GM23338 (cell line): ENCODE results near the gene DCAF12. TPM values are rescaled to one million over a fixed set of nuclear protein-coding genes. Genes with fewer than 3 reads are reported as not detected.

Experiments used
- ATAC-seq: fragments of 200-7000 bp; cut with Tn5 transposase; 3 replicates; pipeline ENCODE4 v1.9.1; 2020
- DNase-seq: peaks from one replicate; pipeline ENCODE4 v3.0.0-alpha.2; 2015; ENCODE audit warnings: low spot score
- H2AFZ ChIP-seq: fragments of 200-600 bp; sonication (generic); 2 replicates; pipeline ENCODE4 v1.8.0; 2016; ENCODE audit warnings: antibody characterized with exemption, mild to moderate bottlenecking, moderate library complexity
- H3F3A ChIP-seq: fragments of 200-600 bp; sonication (generic); replicated peaks from 2 replicates; pipeline ENCODE4 v1.8.0; 2017; ENCODE audit warnings: antibody characterized with exemption, mixed run types, low read depth
- H3K27ac ChIP-seq: fragments of 200-600 bp; sonication (generic); 2 replicates; pipeline ENCODE4 v1.6.1; 2016; ENCODE audit warnings: low read depth
- H3K27me3 ChIP-seq: fragments of 200-600 bp; sonication (generic); 2 replicates; pipeline ENCODE4 v1.8.0; 2016; ENCODE audit warnings: mild to moderate bottlenecking, mixed run types, moderate library complexity; ENCODE audit not compliant: insufficient read depth
- H3K36me3 ChIP-seq: fragments of 200-600 bp; sonication (generic); 2 replicates; pipeline ENCODE4 v1.8.0; 2016; ENCODE audit warnings: mild to moderate bottlenecking; ENCODE audit not compliant: insufficient read depth
- H3K4me1 ChIP-seq: fragments of 200-600 bp; sonication (generic); 2 replicates; pipeline ENCODE4 v1.8.0; 2016; ENCODE audit warnings: mild to moderate bottlenecking, moderate library complexity; ENCODE audit not compliant: insufficient read depth
- H3K4me2 ChIP-seq: fragments of 200-600 bp; sonication (generic); 2 replicates; pipeline ENCODE4 v1.7.1; 2017; ENCODE audit warnings: mixed run types
- H3K4me3 ChIP-seq: fragments of 200-600 bp; sonication (generic); 2 replicates; pipeline ENCODE4 v1.6.1; 2016; ENCODE audit warnings: mixed run types
- H3K79me2 ChIP-seq: fragments of 200-600 bp; sonication (generic); replicated peaks from 2 replicates; pipeline ENCODE4 v1.8.0; 2017; ENCODE audit warnings: mild to moderate bottlenecking; ENCODE audit not compliant: insufficient read depth
- H3K9me2 ChIP-seq: fragments of 200-600 bp; sonication (generic); 2 replicates; pipeline ENCODE4 v1.8.0; 2017; ENCODE audit not compliant: insufficient read depth
- H4K20me1 ChIP-seq: fragments of 200-600 bp; sonication (generic); replicated peaks from 2 replicates; pipeline ENCODE4 v1.8.0; 2017; ENCODE audit warnings: mild to moderate bottlenecking; ENCODE audit not compliant: insufficient read depth
- H3K27ac Mint-ChIP-seq: 2 replicates; pipeline ENCODE4 v1.8.0; 2020; ENCODE audit warnings: inconsistent platforms, mild to moderate bottlenecking, moderate library complexity, mixed read lengths
- H3K27me3 Mint-ChIP-seq: 3 replicates; pipeline ENCODE4 v1.8.0; 2022; ENCODE audit warnings: low read depth, mild to moderate bottlenecking, moderate library complexity, mixed read lengths, inconsistent platforms; ENCODE audit not compliant: insufficient read depth, poor library complexity
- H3K36me3 Mint-ChIP-seq: 3 replicates; pipeline ENCODE4 v1.8.0; 2021; ENCODE audit warnings: low read depth, mild to moderate bottlenecking, inconsistent platforms, moderate library complexity, mixed read lengths
- H3K4me1 Mint-ChIP-seq: 3 replicates; pipeline ENCODE4 v1.8.0; 2020; ENCODE audit warnings: mild to moderate bottlenecking, inconsistent platforms, mixed read lengths
- H3K4me3 Mint-ChIP-seq: 3 replicates; pipeline ENCODE4 v1.8.0; 2021; ENCODE audit warnings: moderate library complexity, mild to moderate bottlenecking, inconsistent platforms, mixed read lengths
- H3K9me3 Mint-ChIP-seq: 3 replicates; pipeline ENCODE4 v1.8.0; 2020; ENCODE audit warnings: moderate library complexity, mild to moderate bottlenecking, inconsistent platforms, mixed read lengths
- CREB1 ChIP-seq: fragments of 250-450 bp; sonication (Bioruptor Pico); IDR thresholded peaks from 2 replicates; pipeline ENCODE4 v1.5.0; 2020; ENCODE audit warnings: low read depth, mild to moderate bottlenecking, moderate library complexity
- CTCF ChIP-seq, 2 experiments: fragments of 200-600 bp in 1 of 2; sonication (generic) in 1 of 2; conservative IDR thresholded peaks; 2 replicates each; pipeline versions ENCODE4 v1.5.1 to v1.6.1; 2016 to 2017; ENCODE audit warnings: antibody characterized with exemption in 2 of 2, low read depth in 2 of 2, mild to moderate bottlenecking in 2 of 2, moderate library complexity in 1 of 2
- ETS1 ChIP-seq: IDR thresholded peaks from 2 replicates; pipeline ENCODE4 v1.6.1; 2016; ENCODE audit warnings: antibody characterized with exemption
- EZH2 ChIP-seq: fragments of 200-600 bp; sonication (generic); IDR thresholded peaks from one replicate; pipeline ENCODE4 v1.8.0; 2017; ENCODE audit warnings: antibody characterized with exemption, mild to moderate bottlenecking, low read depth; ENCODE audit not compliant: unreplicated experiment
- EZH2phosphoT487 ChIP-seq: fragments of 200-600 bp; sonication (generic); IDR thresholded peaks from one replicate; pipeline ENCODE4 v1.8.1; 2018; ENCODE audit warnings: antibody characterized with exemption; ENCODE audit not compliant: unreplicated experiment
- JUNB ChIP-seq: IDR thresholded peaks from one replicate; pipeline ENCODE4 v1.6.1; 2016; ENCODE audit warnings: antibody characterized with exemption; ENCODE audit not compliant: unreplicated experiment
- NANOG ChIP-seq: IDR thresholded peaks from 2 replicates; pipeline ENCODE4 v1.6.1; 2016; ENCODE audit warnings: antibody characterized with exemption, borderline replicate concordance
- POLR2AphosphoS5 ChIP-seq: IDR thresholded peaks from 2 replicates; pipeline ENCODE4 v1.6.1; 2016; ENCODE audit warnings: antibody characterized with exemption, low read depth
- REST ChIP-seq: IDR thresholded peaks from one replicate; pipeline ENCODE4 v1.6.1; 2018; ENCODE audit warnings: antibody characterized with exemption; ENCODE audit not compliant: unreplicated experiment
- STAT1 ChIP-seq: IDR thresholded peaks from one replicate; pipeline ENCODE4 v1.6.1; 2016; ENCODE audit warnings: antibody characterized with exemption; ENCODE audit not compliant: unreplicated experiment
- ZNF114 ChIP-seq: fragments of 250-450 bp; sonication (Bioruptor Pico); IDR thresholded peaks from 2 replicates; pipeline ENCODE4 v1.5.0; 2020; ENCODE audit warnings: mild to moderate bottlenecking, moderate library complexity
- ZNF331 ChIP-seq: fragments of 250-450 bp; sonication (Bioruptor Pico); IDR thresholded peaks from 2 replicates; pipeline ENCODE4 v1.5.0; 2020; ENCODE audit warnings: low read depth, mild to moderate bottlenecking, moderate library complexity
- ZNF462 ChIP-seq: fragments of 250-450 bp; sonication (Bioruptor Pico); IDR thresholded peaks from 2 replicates; pipeline ENCODE4 v1.5.0; 2020; ENCODE audit warnings: mild to moderate bottlenecking, moderate library complexity
- polyA plus RNA-seq: library from polyadenylated mRNA; unstranded; fragments of >200 nt; fragmentation: Nextera tagmentation; extraction: Ambion mirVana; gene quantifications from 2 replicates; pipeline ENCODE4 v1.2.1, GENCODE V29; 2016
- total RNA-seq: library from RNA; depleted of rRNA; stranded (reverse); fragments of >200 nt; shearing (Covaris generic); gene quantifications from 2 replicates; pipeline ENCODE4 v1.2.3, GENCODE V29; 2014

Gene DCAF12
- total and polyA plus RNA-seq, 2 experiments from 2014 or later = 9.5 to 20.7 TPM

- Histone ChIP-seq H3K9me2 (no peaks in the 10 kb centered on the region), H3K4me1 (peaks cover 10% of the 10 kb centered on the region), H2AFZ (no peak overlapping the region), H3K36me3 (peaks cover 14% of the 10 kb centered on the region; the same call in 1 of the 2 replicates), H3K27me3 (no peaks in the 10 kb centered on the region), H4K20me1 (peaks cover 33% of the 10 kb centered on the region), H3F3A (peaks cover 11% of the 10 kb centered on the region; the same call in 1 of the 2 replicates), H3K4me2 (no peak overlapping the region), H3K79me2 (peaks cover 76% of the 10 kb centered on the region), H3K4me3 (no peak overlapping the region), H3K27ac (no peak overlapping the region)
- Mint-ChIP-seq H3K4me3 (no peak overlapping the region; the same call in 2 of the 3 replicates), H3K4me1 (peaks cover 13% of the 10 kb centered on the region), H3K27me3 (peaks cover 8% of the 10 kb centered on the region), H3K27ac (no peak overlapping the region), H3K9me3 (no peaks in the 10 kb centered on the region), H3K36me3 (peaks cover 41% of the 10 kb centered on the region)
- DNase-seq = no peak
- TF ChIP-seq EZH2 (no peak), ETS1 (no peak), CTCF (conservative IDR thresholded peaks at IDR 0.05; ENCODE audit: low read depth in 2 of 2) (no peak), EZH2phosphoT487 (no peak), REST (no peak), ZNF331 (CRISPR knock-in tag) (no peak), JUNB (no peak), POLR2AphosphoS5 (no peak), CREB1 (CRISPR knock-in tag) (no peak), ZNF114 (CRISPR knock-in tag) (no peak), STAT1 (no peak), NANOG (no peak), ZNF462 (no peak)
- no peak for ATAC-seq
These were observed 2.8 kb downstream of the DCAF12 start for GRCh38 chr9:34123682-34124081.
